ENCODE data around the gene CACNA1H. TPM values are rescaled to one million over a fixed set of nuclear protein-coding genes. Genes with fewer than 3 reads are reported as not detected.

Gene CACNA1H
- total and polyA plus RNA-seq, 2 of the 8 experiments (the other 6 are each of a cell fraction or from before 2014, with no cell fraction given), result 14.0 to 28.7 TPM

- H4K91ac ChIP-seq (replicated peaks; ENCODE audit: insufficient read length, low read length), result no peak overlapping the region
- CTCF ChIA-PET (ENCODE audit: partially characterized antibody), result interaction anchor here (0.8 to 1.5 kb wide), 3 partner anchors 9 to 67 kb away, joined by 3 read pairs; no protein-coding TSS in a partner anchor
- 93% methylated on average over 20 of the region's 29 CpGs; no CpG with 5 or more reads in 1 of the 2 experiments for WGBS, 2 experiments (ENCODE audit: extremely low coverage in 1 of 2, insufficient coverage in 1 of 2, insufficient read length in 1 of 2, insufficient replicate concordance in 2 of 2, low coverage in 1 of 2, low lambda C conversion rate in 2 of 2, missing lambda C conversion rate in 1 of 2)
Observed at GRCh38 chr16:1175566-1176279, 22.8 kb downstream of the CACNA1H start.

More at GRCh38 chr16:1175566-1176279, 22.8 kb downstream of the CACNA1H start:
- Histone ChIP-seq H3K23me2 (ENCODE audit: low read depth, low read length) (no peaks in the 10 kb centered on the region), H4K5ac (ENCODE audit: insufficient read length, low read depth, low read length) (no peak overlapping the region), H4K20me1 (replicated peaks in 1 of 2; ENCODE audit: control insufficient read depth in 1 of 2, insufficient read depth in 2 of 2, low read length in 2 of 2) (peaks cover 7 to 20% of the 10 kb centered on the region in 2 experiments), H2BK20ac (ENCODE audit: low read length) (no peak overlapping the region), H4K8ac (ENCODE audit: extremely low read depth, insufficient read depth, low read length) (no peak overlapping the region), H3K27ac (ENCODE audit: low read depth, low read length) (no peak overlapping the region), H3K14ac (ENCODE audit: insufficient read length) (no peak overlapping the region), H2BK12ac (ENCODE audit: low read depth, low read length) (no peak overlapping the region), H3K4ac (replicated peaks; ENCODE audit: insufficient read length, low read depth, low read length) (no peak overlapping the region), H3K23ac (ENCODE audit: insufficient read length) (no peak overlapping the region), H3K79me1 (ENCODE audit: low read depth, low read length) (no peaks in the 10 kb centered on the region; the same call in none of the 2 replicates), H3K4me3 (ENCODE audit: extremely low read depth in 1 of 4, insufficient read depth in 2 of 4, low read depth in 3 of 4, low read length in 4 of 4) (no peak overlapping the region), H2AK5ac (ENCODE audit: low read depth, low read length) (no peak overlapping the region), H3K18ac (ENCODE audit: extremely low read depth, low read length) (no peak overlapping the region), H3K27me3 (replicated peaks in 1 of 4; ENCODE audit: control insufficient read depth in 3 of 4, extremely low read depth in 1 of 4, insufficient read depth in 3 of 4, low read length in 3 of 4) (no peaks in the 10 kb centered on the region), H3K4me1 (replicated peaks in 1 of 4; ENCODE audit: control insufficient read depth in 3 of 4, insufficient read depth in 4 of 4, low read length in 3 of 4) (no peaks in the 10 kb centered on the region; a peak in 1 of 7 replicates), H2BK15ac (ENCODE audit: low read length) (no peak overlapping the region), H2BK5ac (ENCODE audit: low read depth, low read length) (no peak overlapping the region), H2BK120ac (replicated peaks; ENCODE audit: low read depth, low read length) (no peak overlapping the region), H3K9me3 (ENCODE audit: insufficient read depth in 2 of 2, low read depth in 1 of 2, low read length in 1 of 2) (no peaks in the 10 kb centered on the region), H3K4me2 (ENCODE audit: insufficient read depth in 1 of 2, low read depth in 2 of 2, low read length in 2 of 2) (no peak overlapping the region), H3K9ac (replicated peaks in 1 of 4; ENCODE audit: extremely low read depth in 1 of 4, low read depth in 3 of 4, low read length in 3 of 4) (no peak overlapping the region), H2AFZ (ENCODE audit: low read length) (no peak overlapping the region), H3K36me3 (ENCODE audit: control insufficient read depth in 2 of 4, insufficient read depth in 4 of 4, low read length in 3 of 4) (no peaks in the 10 kb centered on the region), H3K56ac (replicated peaks; ENCODE audit: insufficient read length, low read depth, low read length) (no peak overlapping the region), H3K79me2 (ENCODE audit: control insufficient read depth in 1 of 2, insufficient read depth in 2 of 2, low read length in 2 of 2) (no peaks in the 10 kb centered on the region)
- FAIRE-seq (no peak), DNase-seq (ENCODE audit: low read depth in 1 of 2, low spot score in 2 of 2) (no peak)
- TF ChIP-seq ATF2 (IDR thresholded peaks at IDR 0.05; ENCODE audit: low read length) (no peak), ASH2L (IDR thresholded peaks at IDR 0.05; ENCODE audit: low read length) (no peak), FOSL1 (IDR thresholded peaks at IDR 0.05; ENCODE audit: insufficient read depth, low read depth, low read length) (no peak), RFX5 (IDR thresholded peaks at IDR 0.05; ENCODE audit: borderline replicate concordance, low read depth, low read length) (no peak), SIN3A (conservative IDR thresholded peaks at IDR 0.05 in 1 of 2, IDR thresholded peaks at IDR 0.05 in 1 of 2; ENCODE audit: low read depth in 1 of 2, low read length in 2 of 2) (no peak), EP300 (IDR thresholded peaks at IDR 0.05; ENCODE audit: borderline replicate concordance in 1 of 2, low read depth in 2 of 2, low read length in 2 of 2) (no peak)
- POLR2A ChIA-PET (ENCODE audit: partially characterized antibody), result no interaction called here
